ELF-1 (cell line): ENCODE data around the gene P2RX6.
"Not testable (repeated sequence)": the region's sequence is repeated elsewhere in the genome, so short reads cannot be mapped to it uniquely, and the experiment has no call there.

Experiments
- DNase-seq: peaks from one replicate; pipeline ENCODE4 v3.0.0-alpha.2; 2016; ENCODE audit warnings: low read depth, low spot score

P2RX6 gene

DNA sequence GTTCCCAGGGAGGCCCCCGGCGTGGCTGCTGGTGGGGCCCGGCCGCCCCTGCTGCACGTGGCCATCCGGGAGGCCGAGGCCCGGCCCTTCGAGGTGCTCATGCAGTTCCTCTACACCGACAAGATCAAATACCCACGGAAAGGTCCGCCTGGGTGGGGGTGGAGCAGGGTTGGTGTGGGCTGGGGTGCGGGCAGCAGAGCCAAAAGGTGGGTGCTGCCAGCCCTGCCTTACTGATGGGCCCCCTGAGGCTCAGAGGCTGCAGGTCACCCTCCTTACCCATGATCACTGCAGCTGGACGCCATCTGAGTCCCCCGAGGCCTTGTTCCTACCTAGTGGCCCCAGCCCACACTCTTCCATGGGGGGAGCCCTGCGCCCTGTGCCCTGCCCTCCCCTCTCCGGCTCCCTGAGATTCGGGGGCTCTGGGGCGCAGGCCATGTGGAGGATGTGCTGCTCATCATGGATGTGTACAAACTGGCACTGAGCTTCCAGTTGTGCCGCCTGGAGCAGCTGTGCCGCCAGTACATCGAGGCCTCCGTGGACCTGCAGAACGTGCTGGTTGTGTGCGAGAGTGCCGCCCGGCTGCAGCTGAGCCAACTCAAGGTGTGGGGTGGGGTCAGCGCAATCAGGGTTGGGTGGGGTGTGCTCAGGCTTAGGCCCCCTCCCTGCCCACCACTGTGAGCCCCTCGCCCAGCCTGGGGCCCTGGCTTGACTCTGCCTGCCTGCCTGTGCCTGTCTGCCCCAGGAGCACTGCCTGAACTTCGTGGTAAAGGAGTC, 20.6 kb upstream of the P2RX6 start:
- DNase-seq, result no peak

DNA sequence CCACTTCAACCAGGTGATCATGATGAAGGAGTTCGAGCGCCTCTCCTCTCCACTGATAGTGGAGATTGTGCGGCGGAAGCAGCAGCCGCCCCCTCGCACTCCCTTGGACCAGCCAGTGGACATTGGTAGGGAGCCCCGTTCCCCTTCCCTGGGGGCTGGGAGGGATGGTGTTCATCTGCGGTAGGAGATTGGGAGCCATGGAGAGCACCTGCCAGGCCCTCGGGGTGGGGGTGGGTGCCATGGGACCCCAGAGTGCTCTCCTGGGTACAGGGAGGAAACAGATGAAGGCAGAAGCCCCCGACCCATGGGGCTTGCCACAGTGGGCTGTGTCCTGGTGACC, 20.1 kb upstream of the P2RX6 start:
- no peak for DNase-seq

DNA sequence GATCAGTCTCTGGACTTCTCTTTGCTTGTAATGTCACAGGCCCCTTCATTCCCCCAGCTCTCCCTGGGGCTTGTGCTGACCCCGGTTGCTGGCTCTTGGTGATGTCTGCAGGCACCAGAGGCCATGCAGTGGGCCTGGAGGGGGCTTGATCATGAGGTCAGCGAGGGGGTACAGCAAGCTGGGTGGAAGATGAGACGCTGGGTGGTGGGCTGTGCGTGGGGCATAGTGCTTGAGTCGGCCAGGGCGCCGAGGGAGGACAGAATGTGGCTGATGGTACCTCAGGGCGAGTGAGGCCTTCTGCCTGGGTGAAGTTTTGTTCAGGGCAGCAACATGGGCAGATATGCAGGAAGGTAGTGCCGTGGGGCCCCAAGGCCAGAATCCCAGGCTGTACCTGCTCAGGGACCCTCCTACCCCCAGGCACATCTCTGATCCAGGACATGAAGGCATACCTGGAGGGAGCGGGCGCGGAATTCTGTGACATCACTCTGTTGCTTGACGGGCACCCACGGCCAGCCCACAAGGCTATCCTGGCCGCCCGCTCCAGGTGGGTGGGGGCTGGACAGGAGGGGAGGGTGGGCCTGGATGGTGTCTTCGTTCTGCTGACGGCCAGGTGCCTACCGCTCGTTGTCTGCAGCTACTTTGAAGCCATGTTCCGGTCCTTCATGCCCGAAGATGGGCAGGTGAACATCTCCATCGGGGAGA, 19.5 kb upstream of the P2RX6 start:
- no peak for DNase-seq

DNA sequence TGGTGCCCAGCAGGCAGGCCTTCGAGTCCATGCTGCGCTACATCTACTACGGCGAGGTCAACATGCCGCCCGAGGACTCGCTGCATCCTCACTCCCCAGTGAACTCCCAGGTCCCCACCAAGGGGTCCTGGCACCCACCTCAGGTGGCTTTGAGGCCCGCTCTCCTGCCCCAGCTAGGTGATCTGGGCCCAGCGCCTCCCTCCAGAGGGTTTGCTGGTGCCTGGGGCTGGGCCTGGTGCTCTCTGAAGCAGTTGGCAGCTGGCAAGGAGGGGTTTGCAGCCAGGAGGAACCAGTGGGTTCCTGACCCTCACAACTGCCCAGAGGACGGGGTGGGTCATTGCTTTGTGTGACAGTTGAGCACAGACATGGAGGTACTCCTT, 18.9 kb upstream of the P2RX6 start:
- no peak for DNase-seq

DNA sequence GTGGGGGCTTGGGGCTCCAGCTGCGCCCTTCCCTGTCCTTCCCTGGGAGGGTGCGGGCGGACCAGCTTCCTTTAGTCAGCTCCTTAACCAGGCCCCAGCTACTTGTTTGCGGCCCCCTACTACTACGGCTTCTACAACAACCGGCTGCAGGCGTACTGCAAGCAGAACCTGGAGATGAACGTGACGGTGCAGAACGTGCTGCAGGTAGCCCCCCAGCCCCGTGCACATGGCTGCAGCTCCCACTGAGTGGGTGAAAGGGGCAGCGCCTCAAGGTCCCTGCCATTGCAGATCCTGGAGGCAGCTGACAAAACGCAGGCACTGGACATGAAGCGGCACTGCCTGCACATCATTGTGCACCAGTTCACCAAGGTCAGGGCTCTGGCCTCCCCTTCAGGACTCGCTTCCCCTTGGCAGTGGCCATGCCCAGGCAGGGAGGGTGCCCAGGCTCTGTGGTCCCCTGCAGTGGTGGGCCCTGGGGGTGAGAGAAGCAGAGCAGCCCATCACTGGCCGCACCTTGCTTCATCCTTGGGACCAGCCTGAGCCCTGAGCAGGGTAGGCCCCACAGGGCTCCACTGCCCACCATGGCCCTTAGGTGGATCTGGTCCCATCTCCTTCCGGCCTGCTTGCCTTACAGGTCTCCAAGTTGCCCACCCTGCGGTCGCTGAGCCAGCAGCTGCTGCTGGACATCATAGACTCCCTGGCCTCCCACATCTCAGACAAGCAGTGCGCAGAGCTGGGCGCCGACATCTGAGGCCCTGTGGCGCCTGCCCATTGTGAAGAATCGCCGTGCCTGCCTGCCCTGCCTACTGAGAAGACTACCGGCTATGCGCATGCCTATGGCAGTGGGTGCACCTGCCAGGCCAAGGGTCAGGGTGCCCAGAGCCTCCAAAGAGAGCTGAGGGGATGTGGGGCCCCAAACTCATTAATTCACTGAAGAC, 18.1 kb upstream of the P2RX6 start:
- DNase-seq, result no peak

DNA sequence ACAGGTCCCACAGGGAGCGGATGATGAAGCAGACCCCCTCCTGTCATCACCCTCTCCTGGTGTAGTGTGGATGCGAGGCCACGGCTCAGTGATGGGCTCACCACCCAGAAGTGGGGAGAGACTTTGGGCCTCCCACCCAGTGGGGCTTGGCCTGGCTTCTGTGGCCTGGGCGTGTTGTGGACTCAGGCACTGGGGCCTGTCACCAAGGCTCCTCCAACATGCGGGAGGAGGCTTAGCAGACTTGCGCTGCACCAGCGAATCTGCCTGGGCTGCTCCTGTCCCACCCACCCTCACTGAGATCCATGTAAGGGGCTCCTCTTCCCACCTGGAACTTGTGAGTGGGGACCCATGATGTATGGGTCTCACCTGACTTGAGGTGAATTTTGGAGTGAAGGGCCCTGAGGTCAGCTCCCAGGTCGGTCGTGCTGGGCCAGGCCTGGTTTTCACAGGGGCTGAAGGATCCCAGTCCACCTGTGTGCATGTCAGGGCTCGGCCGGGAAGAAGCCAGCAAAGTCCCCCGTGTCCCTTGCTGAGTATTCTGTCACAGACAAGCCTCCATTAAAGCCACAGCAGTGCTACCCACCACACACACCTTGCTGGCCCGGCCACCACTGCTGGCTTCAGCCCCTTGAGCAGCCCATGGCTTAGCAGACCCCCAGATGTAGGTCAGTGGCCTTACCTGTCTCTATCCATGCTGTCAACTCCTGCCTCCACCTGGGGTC, 17.3 kb upstream of the P2RX6 start:
- no peak for DNase-seq

DNA sequence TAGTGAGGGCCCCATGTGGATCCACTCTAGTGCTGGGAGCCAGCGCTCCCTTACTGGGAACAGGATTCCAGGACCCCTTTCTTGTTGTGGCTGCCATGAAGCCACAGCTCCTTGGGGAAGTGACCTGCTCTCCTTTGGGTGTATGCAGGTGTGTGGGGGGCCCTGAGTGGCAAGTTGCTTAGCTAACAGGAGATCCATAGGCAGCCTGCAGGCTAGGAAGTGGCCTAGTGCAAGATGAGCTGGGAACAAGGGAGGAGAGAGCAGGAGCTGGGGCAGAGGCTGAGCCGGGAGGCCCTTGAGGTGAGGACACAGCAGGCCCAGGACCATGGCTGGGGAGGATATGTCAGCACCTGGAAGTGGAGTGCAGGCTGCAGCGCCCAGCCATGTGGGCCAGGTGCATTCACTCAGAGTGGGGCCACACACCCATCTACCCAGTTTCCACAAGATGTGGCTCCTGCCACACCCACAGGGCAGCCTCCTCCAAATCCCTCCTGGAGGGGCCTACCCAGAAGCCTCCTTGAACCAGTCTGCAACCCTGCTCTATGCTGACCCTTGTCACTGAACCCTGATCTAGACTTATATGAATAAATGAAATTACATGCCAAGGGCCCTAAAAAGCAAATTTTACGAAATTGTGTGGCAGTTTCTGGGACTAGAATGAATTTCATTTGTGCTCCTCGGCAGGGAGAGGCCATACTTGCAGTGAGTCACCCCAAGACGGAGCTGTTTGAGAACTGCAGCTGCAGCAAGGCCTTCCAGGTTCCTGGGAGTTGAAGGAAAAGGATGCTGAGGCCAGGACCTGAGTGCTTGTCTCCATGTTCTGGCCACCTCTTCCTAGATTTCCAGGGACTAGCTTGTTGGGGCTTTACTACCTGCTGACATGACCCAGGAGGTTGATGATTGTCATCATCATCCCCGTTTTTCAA, 16.3 kb upstream of the P2RX6 start:
- no peak for DNase-seq

DNA sequence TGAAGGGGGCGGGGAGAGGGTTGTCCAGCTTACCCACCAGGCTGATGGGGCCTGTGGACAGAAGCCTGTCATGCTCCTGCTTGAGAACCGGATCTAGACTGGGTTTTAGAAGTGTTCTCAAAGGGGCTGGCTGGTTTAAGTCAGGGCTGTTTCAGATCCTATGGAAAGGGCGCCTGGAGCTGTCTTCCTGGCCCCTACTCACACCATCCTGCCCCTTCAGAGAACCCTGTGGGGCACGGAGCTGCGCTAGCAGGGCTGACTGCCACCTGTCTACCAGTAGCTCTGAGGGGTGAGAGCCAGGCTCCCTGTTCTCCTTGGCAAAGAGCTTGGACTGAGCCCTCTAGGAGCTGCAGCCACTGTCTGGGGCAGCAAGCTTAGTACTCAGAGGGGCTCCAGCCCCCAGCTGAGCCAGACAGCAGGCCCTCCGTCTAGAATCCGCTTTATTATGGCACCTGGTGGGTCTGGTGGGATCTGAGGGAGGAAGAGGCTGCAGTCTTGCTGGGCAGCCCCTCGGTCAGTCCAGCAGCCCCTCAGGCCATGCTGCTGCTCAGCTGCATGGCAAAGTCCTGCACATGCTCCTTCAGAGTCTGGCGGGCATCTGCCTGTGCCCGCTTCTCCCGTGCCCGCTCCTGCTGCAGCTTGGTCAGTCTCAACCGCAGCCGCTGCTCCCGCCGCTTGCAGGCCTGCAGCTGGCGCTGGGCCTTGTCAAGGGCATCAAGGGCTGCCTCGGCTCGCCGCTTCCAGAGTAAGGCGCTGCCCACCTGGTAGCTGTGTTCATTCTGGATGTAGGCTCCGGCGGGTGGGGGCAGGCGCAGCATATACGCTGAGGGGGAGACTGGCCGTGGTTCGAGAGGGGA, 15.4 kb upstream of the P2RX6 start:
- DNase-seq, result no peak

DNA sequence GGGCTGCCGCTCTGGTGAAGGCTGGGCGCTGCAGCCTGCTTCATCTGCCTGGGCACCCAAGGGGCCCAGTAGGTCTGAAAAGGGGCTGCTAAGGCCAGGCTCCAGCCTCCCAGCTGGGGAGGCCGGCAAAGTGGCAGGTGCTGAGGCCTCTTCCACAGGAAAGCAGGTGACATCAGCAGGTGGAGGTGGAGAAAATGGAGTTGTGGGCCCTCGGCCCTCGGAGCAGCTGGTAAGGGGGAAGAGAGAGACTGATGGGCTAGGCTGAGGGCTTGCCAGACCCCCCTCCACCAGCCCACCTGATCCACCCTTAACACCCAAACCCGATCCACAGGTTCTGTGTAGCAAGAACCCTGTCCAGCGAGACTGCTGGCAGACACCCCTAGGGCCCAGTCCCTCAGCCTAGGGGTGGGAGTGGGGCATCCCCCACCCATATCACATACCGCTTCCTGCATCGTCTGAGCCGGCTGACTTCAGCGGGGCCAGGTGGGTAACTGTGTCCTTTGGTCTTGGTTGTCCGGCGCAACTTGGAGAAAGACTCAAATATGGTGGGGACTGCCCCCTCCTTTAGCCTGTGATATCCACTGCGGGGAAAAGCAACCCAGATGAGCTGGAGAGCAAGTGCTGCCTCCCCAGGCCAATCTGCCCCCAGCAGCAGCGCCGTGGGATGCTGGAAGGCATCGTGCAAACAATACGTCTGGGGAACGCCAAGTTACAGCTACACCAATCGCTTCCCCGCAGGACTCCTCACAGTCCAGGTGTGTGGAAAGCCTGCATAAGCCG, 14.6 kb upstream of the P2RX6 start:
- DNase-seq, result no peak

DNA sequence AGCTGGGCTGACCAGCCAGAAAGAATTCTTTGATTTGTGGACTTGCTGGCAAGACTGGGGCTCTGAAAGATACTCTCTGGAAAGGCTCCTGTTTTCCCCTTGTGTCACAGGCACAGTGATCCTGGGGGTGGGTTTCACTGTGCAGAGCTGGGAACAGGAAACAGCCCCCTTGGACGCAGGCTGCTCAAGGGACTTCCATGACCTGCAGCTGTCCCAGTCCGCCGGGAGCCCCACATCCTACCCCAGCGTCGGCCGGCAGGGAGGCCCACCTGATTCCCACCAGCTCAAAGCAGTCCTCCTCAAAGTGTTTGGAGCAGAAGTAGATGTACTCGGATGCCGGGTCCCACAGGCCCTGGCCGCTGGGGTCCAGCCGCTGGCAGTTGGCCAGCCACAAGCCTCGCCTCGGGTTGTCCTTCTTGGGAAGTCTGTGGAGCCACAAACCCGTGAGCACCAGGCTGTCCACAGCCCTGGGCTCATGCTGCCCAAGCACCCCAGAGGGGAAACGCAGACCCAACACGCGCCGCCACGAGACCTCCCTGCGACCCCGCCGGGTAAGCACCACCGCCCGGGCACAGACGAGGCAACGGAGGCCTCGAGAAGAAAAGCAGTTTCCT, 13.9 kb upstream of the P2RX6 start:
- no peak for DNase-seq

DNA sequence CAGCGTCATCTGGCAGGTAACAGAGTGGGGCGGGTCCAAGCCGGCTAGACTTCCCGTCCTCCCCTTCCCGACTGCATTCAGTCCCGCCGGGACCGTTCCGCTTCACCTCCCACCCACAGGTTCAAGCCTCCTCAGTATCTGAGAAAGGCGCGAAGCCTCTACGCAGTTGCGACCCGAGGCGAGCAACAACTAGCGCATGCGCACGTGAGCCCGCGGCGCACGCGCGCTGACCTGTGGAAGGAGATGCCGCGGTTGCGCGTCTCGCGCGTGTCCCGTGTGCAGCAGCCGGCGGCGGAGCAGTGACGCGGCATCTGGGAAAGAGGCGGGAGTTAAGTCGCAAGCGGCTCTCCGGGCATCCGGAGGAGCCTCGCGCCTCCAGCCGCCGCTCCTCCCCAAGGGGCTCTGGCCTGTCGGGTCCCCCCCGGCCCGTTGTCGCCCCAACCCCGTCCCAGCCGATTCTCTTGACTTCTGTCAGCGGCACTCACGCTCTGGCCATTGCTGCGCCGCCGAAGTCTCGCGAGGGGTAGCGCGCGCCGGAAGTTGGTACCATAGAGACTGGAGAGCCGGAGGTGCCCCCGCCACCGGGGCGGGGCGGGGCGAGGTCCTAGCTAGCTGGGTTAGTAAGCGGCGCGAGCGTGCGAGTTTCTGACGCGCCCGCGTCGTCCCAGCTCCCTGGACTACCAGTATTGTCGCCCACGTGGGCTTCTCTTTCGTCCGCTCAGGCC, 13.2 kb upstream of the P2RX6 start, which contains the start of gene THAP7:
THAP7 (minus strand) TSS at position 518 of the 725 bp plus-strand sequence; CDS start at position 311, 207 bp downstream.
- peak; percentile 96 for DNase-seq

DNA sequence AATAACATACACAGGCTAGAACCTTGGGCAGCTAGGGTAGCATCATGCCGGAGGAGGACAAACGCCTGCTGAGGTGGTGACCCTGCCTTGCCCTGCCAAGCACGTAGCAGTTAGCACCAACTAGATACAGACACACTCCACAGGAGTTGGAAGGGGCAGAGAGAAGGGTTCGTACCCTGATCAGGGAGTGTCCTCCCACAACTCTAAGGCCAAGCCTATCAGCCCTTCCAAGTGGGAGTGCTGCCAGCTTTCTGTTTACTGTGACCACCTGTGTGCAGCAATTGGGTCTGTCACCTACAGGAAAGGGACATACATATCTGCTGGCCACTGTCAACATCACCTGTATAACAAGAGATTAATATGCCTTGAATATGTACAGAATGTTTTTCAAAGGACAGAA, 11.2 kb upstream of the P2RX6 start:
- no peak for DNase-seq

DNA sequence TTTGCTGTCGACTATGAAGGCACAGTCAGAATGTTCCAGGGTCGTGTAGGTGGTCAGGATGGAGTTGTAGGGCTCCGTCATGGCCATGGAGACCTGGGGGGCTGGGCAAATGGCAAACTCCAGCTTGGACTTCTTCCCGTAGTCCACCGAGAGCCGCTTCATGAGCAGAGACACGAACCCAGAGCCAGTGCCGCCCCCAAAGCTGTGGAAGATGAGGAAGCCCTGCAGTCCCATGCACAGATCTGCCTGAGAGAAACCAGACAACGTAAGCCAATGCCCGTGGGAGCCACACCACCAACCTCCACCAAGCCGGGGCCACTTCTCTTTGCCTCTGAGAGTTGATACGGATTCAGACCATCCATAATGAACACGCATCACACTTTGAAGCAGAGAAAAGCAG, 5.8 kb upstream of the P2RX6 start:
- DNase-seq, result not testable (repeated sequence)

DNA sequence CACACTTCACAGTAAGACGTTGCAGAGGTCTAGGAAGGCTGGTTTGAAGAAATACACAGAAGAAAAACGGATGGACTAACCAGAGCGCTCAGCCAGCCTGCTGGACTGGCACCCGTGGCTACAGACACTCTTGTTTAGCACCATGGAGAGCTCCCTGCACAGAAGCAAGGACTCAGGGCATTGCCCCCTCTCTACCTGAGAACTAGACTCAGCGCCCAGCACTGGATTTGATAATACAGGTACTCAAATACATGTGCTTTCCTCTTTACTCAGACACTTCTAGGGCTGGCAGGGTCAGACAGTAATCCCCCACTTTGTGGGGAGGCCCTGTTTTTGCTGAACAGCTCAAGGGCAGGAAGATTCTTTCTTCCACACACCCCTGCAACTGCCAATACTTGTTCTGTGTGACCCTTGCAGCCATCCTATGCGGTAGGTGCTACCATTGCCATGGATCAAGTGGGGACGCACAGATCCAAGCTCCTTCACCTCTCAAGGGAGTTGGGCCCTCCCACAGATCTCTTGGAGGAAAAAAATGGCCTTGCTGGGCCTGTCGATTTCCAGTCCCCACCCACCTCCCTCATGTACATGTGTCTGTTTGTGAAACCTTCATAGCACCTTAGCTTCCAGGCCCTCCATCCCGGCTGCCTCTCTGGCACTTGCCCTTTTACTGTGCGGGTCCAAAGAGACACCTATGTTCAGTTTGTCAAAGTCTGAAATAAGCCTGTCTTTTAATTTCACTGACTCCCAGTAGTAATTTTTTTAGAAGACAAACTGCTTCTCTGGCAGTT, 5.1 kb upstream of the P2RX6 start:
- peak; percentile 72 for DNase-seq

DNA sequence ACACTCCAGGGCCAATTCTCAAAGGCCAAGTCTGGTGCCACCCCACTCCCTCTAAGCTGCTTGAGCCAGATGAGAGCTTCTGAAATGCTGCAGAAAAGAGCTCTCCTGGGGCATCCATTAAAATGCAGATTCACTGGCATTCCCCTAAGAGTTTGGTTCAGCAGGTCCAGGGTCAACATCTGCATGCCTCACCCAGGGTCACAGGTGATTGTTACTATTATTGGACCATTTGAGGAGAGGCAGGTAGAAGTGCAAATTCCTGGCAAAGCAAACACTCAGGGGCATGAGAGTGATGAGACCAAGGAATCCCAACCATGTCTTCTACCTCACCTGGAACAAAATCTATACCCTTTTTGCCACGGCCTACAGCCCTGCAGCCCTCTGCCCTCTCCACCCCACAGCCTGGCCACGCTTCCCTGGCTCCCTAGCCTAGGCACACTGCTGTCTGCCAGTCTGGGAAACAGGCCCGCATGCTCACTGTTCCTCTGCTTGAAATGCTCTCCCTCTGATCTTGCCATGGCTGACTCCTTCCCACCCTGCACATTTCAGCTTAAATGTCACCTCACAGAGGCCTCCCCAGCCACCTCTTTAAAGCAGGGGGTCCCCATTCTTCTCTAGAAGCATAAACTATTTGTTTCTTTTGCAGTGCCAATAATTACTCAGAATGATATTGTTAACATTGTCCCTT, 4.4 kb upstream of the P2RX6 start:
- no peak for DNase-seq
